Measurements from ENCODE around the gene ZNF83.
A peak's percentile ranks its signal among the peaks of the same experiment; 100 is the strongest.
"Not testable (repeated sequence)": the region's sequence is repeated elsewhere in the genome, so short reads cannot be mapped to it uniquely, and the experiment has no call there.

ZNF83 gene

DNA sequence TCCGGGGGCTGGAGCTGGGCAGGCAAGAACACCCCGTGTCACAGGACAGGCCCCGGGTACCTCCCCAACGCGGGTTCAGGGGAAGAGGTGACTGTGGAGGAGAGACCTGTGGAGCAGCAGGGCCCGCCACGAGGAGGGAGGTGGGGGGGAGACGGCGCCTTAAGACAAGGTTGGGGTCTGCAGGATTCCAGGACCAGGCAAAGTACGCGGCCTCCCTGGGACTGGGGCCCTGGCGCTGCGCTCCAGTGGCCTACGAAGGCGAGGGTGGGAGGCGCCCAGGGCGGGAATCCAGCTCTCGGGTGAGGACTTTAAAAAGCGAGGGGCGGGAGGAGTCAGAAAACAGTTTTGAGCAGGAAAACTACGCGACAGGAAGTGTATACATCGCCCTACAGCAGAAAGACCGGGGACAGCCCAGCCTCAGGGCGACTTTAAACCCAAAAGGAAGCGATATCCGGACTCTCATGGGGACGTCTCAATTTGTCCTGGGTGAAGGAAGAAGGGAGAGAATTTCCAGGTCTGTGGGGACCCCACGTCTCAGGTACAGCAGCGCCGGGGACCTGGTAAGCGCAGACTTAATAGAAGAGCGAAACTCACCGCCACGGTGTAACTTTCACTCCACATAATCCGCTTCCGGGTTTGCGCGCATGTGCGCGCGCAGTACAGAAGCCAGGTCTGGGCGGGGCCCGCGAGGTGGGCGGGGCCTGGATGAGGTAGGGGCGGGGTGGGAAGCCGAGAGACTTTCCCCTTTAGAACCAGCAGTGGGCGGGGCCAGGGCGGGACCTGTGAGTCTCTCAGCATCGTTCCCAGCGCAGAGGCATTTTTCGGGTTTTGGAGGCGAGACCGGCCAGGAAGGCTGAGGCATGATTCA is at the start of gene ZNF83:
ZNF83 (minus strand) TSS at position 638 of the 868 bp plus-strand sequence.
- peak; percentile 95 for DNase-seq

DNA sequence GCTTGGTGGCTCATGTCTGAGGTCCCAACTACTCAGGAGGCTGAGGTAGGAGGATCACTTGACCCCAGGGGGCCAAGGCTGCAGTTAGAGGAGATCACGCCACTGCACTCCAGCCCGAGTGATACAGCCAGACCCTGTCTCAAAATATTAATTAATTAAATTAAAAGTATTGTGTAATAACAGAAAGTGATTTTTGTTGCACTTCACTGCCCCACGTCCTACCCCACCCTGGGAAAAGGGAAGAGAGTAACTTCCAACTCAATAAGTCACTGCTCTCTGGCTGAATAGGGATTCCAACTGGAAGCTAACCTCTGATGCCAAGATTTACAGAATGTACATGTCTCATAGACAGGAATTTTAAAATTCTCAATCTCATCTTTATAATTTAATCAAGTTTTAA is 49.5 kb upstream of the ZNF83 start:
- no peak for DNase-seq

GRCh38 chr19:52685811-52686210 is 47.7 kb upstream of the ZNF83 start:
- no peak for DNase-seq

DNA sequence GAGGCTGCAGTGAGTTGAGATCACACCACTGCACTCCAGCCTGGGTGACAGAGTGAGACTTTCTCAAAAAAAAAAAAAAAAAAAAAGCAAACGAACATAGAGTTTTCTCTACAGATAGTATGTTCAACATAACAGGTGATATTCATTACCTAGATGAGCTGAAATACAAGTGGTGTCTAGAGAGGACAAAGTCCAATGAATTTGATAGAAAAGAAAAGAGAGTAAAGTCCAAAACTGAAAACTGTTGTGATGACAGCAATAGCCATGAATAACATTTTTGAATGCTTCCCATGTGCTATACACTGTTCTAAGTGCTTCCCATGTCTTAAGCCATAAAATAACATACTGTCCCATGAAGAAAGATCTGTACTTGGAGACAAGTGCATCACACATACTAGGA is 43.1 kb upstream of the ZNF83 start:
- DNase-seq: not testable (repeated sequence)

DNA sequence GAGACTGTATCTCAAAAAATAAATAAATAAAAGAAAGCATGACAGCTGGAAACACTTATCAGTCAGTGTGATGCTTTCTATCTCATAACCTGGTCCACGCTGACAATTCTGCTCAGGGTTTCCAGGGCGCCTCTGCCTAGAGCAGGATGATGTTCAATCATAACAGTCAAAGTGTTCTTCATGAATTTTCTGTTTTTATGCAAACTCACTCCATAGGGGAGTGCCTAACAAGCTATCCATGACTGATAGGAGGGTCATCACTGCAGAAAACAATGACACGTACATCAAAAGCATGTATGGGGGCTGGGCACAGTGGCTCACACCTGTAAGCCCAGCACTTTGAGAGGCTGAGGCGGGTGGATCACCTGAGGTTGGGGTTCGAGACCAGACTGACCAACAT is 41.4 kb upstream of the ZNF83 start:
- no peak for DNase-seq

DNA sequence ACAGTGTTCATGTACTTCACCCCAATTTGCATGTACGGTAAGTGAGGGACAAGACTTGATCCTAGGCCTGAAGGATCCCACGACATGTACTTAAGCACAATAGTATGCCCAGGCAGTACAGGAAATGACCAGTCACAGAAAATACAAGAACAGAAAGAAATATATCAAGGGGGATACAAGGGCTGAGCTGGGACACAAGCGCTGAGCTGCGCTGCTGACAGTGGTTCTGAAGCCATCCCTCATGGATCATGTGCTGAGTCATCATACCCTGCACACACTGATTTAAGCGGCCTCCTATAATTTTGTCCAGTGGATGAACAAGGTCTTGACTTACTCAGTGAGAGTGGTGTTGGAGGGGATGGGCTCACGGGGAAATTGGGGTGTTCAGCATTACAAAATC is 37.1 kb upstream of the ZNF83 start:
- not testable (repeated sequence) for DNase-seq

GRCh38 chr19:52673014-52673413 is 34.9 kb upstream of the ZNF83 start:
- DNase-seq: no peak

GRCh38 chr19:52670046-52670445 is 31.9 kb upstream of the ZNF83 start:
- no peak for DNase-seq

DNA sequence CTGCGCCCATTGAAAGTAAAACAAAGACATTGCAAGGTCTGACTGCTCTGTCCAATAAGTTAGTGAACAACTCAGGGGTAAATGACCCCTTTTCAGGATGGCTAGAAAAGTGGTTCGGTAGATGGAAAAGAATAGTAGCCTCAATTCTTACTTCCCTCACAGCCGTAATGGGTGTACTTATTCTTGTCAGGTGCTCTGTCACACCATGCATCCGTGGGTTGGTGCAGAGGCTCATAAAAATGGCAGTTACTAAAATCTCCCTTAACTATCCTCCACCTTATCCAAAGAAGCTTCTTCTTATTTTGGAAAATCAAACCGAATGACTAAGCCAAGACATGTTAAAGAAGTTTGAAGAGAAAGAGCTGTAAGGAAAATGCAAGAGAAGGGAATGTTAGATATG is 31.4 kb upstream of the ZNF83 start:
- DNase-seq: no peak

DNA sequence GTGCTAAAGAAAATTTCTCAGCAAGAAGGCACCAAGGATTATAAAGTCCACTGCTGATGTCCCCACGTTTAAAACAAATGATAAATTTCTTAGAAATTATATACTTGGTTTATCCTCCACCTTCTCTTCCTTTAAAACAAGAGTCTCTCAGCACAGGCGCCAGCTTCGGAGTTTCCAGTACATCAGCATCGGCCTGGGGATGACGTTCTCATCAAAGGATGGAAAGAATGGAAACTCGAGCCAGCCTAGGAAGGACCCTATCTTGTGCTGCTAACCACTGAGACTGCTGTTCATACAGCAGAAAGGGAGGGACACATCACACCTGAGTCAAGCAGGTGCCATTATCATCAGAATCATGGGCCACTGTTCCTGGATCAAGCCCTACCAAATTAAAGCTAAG is 29.8 kb upstream of the ZNF83 start:
- DNase-seq: no peak

DNA sequence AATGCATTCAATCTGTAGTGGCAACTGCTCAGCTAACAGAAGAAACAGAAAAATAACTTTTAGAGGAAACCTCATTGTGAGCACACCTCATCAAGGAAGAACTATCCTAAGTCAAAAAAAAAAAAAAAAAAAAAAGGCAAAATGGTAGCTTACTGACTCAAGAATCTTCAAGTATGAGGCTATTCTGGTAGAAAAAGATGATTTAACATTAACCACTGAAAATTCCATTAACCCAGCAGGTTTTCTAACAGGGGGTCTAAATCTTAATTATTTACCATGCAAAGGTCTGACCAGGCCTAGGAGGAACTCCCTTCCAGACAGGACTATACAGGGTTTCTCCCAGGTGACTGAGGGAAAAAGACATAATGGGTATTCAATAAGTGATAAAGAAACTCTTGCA is 28.4 kb upstream of the ZNF83 start:
- no peak for DNase-seq

- no peak for DNase-seq
Observed at GRCh38 chr19:52665529-52665928, 27.4 kb upstream of the ZNF83 start.

DNA sequence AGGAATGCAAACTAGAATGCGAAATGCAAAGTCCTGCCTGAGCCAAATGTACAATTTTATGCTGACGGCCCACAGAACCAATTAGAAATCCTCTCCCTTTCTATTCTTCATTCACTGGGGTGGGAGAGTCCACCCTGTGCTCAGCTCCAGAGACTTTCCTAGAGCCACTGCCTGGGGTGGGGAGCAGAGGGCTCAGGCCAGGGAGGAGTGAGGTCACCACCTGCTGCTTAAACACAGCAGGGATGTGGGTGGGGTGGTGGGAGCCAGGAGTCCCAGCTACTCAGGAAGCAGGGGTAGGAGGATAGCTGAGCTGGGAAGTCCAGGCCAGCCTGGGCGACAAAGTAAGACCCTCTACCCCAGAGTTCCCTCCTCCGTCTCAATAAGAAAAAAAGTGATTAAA is 26.9 kb upstream of the ZNF83 start:
- no peak for DNase-seq

DNA sequence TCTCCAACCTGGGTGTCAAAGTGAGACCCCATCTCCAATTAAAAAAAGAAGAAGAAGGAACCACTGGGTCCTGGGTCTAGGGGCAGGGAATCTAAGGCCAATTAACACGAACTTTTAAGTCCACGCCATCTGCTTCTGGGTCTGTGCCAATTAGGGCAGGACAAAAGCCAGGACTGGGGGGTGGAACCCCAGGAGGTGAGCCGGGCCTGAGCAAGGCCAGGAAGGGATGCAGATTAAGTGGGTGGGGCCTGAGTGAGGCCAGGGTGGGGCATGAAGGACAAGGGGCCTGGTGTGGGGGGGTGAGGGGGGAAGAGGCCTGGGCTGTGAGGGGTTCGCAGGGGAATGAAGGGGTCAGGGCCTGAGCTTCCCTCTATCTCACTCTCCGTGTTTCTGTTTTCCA is 26.3 kb upstream of the ZNF83 start:
- no peak for DNase-seq

DNA sequence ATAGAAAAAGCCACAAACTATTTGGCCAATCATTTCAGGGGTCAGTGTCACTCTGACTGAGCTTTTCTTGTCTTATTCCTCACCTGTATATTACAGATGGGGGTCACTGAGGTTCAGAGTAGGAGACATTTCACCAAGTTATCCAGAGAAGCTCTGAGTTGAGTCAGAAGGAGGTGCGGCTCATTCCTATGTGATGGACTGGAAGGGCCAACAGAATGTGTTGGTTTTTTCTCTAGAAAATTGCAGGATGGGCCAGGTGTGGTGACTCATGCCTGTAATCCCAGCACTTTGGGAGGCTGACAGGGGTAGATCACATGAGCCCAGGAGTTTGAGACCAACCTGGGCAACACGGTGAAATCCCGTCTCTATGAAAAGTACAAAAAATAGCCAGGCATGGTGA is 24.5 kb upstream of the ZNF83 start:
- no peak for DNase-seq

DNA sequence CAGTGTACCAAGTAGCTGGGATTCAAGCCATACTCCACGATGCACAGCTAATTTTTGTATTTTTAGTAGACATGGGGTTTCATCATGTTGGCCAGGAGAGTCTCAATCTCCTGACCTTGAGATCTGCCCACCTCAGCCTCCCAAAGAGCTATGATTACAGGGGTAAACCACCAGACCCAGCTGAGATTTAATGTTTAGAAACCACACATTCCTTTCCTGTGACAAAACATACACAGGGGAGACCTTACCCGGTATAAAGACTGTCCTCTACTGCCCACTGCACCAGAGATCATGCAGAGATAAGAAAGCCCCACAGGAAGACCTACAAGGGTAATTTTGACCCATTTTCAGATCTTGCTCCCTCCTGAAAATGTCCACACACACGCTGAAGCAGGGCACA is 22.8 kb upstream of the ZNF83 start:
- DNase-seq: no peak

DNA sequence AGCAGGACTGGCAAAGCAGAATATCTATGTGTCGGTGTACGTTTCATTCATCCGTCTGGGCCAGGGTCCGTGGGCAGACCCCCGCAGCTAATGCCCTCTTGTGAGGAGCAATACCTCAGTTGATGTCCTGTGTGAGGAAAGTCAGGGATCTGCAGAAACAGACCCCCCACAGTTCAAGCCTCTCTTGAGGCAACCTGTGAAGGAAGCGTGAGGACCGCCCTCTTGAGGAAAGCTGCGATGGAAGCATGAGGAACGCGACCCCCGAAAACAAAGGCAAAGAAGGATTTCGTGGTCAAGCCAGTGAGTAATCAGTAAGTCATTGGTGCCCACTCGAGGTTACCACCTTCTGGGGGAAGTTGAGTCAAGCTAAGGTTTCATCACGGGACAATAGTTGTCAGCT is 20.9 kb upstream of the ZNF83 start:
- no peak for DNase-seq

DNA sequence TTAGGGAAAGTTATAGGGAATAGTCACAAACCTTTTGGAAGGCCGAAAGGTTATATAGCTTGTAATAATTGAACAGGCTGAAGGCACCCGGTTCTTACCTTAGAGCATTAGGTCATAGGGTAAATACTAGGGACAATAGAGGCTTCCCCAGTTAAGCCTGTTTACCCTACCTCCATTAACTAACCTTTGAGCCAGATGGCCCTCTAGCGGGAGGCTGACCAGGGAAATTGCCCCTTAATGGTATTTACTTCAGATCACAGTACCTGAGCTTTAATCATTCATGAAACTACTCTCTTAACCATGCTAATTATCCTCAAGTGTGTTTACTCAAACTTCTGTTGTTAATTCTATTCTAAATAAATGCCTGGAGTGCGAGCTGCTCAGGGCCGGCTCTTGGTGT is 20.4 kb upstream of the ZNF83 start:
- no peak for DNase-seq

GRCh38 chr19:52653161-52653560 is 15.0 kb upstream of the ZNF83 start:
- no peak for DNase-seq

DNA sequence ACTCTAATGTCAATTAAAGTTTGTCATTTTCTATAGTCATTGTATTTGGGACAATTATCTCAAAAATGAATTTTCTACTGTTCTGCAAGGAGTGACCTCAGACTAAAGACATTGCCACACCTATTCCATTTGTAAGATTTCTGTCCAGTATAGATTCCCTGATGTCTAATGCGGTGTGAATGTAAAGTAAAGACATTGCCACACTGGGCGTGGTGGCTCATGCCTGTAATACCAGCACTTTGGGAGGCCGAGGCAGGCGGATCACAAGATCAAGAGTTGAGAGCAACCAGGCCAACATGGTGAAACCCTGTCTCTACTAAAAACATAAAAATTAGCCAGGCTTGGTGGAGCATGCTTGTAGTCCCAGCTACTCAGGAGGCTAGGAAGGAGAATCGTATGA is 13.8 kb upstream of the ZNF83 start:
- DNase-seq: no peak

DNA sequence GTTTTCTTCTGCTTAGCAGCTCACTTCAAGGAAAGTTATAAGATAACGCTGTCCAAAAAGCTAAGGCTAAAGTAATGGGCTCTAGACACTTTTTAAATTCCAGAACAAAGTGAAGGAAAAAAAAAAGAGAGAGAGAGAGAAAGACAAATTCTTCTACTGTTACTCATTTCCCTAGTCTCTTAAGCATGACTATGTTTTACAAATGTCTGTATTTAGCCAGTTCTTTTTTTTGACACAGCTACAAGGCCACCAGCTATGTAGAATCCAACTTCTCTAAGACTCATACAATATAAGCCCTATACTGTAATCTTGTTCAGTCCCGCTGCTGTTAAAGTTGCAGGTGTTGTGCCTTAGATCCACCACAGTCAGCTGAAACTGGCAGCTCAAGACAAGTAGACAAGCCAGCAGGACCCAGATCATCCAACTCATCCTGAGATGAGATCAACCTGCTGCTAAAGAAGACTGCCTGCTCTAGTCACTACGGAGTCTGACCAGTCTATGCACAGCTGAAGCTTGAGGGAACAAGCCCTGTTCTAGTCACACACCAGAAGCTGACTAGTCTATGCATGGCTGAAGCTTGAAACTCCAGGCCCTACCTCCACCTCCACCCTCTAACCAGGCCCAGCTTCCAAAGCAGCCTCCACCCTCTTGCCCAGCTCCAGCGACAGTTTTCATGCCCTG is 10.3 kb upstream of the ZNF83 start:
- no peak for DNase-seq

DNA sequence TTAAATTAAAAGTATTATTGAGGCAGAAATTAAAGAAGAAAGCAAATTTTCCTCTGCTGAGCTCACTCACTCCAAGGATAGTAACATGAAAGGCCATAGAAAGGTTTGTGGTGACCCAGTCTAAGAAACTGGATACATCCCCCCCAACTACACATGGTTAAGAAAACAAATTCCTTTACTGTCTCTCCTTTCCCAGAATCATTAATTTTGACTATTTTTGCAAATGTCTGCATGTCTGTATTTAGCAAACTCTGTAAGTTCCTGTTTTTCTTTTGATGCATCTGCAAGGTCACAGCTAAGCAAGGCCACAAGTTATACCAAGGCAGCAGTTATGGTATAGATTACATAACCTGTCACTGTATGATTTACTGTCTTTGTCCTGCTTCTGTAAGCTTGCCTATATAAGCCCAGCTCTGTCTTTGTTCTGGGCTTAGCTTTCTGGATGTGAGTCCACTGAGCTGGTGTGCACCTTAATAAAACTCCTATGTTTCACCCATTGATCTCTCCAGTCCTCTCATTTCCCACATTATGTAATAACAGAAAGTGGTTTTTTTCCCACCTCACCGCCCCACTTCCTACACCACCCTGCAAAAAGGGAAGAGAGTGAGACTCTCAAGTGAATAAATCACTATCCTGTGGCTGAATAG is 8.5 kb upstream of the ZNF83 start:
- DNase-seq: no peak

DNA sequence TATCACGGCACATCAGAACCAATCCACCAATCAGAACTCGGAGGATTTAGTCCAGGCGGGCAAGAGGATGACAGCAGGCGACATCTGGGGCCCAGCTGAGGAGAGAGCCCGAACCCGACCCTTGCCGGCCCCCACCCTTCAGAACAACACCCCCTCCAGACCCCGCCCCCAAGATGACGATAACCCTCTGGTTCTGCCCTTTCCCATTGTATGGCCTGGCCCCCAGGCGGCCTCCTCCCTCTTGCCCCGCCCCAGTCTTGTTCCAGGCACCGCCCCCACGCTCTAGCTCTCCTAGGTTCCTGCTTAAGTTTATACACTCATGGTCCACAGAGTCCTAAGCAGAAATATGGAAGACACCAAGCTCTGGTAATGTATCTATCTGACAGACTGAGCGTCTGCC is 2.8 kb upstream of the ZNF83 start:
- DNase-seq: no peak

- no peak for DNase-seq
Observed at GRCh38 chr19:52639996-52640395, 1.8 kb upstream of the ZNF83 start.

All from NCI-H1105 (cell line).